HG02610 (cell line): ENCODE measurements around the gene TP53TG5.

ENCODE experiments used
- ATAC-seq: cut with Tn5 transposase; IDR thresholded peaks from one replicate; pipeline ENCODE4 v1.9.1; 2021; ENCODE audit warnings: mild to moderate bottlenecking, moderate library complexity; ENCODE audit not compliant: unreplicated experiment

Gene TP53TG5

DNA sequence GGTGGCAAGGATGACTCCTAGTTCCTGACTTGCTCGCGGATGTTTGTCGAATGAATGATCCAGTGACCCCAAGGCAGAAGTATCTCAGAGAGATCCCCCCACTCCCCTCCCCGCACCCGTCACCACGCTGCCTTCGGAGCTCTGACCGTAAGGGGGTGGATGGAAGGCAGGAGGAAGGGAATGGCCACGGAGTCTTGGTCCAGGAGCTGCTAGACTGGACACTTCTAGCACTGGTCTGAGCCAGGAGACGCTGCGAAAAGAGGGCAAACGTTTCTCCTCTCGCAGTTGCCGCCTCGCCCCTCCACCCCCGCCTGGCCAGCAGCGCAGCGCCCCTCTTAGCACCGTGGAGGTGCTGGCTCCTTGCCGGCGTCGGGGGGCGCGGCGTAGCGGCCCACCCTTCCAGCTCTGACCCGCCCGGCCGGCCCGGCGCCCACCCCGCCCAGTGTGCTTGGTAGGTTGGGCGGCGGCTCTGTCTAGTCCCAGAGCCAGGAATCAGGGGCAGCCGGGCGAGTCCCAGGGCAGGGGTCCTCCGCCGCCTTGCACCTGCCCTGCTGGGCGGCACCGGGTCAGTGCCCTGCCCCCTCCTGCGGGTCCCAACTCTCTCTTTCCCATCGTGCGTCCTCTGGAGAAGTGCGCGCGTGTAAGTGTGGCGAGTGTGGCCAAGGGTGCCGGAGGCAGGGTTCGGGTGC, 27.6 kb upstream of the TP53TG5 start:
- ATAC-seq = no peak

DNA sequence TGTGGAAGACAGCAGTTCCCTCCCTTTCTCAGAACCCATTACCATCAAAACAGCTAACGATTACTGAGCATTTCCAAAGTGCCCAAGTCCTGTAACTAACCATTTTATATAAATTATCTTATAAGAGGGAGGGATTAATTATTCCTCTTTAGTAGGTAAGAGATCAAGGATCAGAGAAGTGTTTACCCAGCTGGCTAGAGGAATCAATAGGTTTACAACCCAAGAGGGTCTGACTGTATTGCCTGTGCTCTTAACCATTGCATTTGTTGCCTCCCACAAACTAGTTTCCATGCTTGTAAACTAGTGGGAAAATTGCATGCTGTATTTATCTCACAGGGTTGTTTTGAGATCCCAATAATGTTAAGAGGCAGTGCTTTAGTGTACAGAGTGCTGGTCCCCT, 26.3 kb upstream of the TP53TG5 start:
- no peak for ATAC-seq

DNA sequence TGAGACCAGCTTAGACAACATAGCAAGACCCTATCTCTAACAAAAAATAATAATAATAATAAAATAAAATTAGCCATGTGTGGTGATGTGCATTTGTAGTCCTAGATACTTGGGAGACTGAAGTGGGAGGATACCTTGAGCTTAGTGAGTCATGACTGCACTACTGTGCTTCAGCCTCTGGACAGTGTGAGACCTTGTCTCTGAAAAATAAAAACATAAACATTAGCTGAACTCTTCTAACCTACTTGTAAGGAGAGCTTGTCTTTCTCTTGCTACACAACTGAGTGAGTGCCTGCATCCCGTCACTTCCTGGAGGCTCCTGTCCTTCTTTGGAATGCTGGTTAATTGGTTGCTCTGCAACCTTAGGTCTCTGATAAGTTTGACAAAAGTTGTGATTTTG, 24.8 kb upstream of the TP53TG5 start:
- ATAC-seq = no peak

DNA sequence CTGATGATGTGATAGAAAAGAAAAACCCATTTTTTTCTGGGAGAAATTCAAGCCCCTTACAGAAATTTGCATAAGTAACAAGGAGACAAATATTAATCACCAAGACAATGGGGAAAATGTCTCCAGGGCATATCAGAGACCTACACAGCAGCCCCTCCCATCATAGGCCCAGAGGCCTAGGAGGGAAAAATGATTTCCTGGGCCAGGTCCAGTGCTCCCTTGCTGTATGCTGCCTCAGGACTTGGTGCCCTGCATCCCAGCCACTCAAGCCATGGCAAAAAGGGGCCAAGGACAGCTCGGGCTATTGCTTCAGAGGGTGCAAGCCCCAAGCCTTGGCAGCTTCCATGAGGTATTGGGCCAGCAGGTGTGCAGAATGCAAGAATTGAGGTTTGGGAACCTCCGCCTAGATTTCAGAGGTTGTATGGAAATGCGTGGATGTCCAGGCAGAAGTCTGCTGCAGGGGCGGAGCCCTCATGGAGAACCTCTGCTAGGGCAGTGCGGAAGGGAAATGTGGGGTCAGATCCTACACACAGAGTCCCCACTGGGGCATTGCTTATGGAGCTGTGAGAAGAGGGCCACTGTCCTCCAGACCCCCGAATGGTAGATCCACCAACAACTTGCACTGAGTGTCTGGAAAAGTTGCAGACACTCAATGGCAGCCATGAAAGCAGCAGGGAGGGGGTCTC, 22.4 kb upstream of the TP53TG5 start:
- ATAC-seq = no peak

DNA sequence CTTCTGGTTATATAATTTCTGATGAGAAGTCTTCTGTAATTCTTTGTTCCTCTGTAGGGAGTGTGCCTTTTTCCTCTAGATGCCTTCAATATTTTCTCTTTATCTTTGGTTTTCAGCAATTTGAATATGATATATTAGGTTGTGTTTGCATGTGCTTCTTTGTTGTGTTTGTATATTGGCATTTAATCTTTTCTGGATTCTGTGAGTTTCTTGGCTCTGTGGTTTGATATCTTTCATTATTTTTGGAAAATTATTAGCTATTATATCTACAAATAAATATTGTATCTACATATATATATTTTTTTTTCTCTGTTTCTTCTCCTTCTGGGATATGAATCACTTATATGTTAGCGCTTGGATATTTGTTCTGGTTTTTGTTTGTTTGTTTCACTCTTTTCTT, 20.9 kb upstream of the TP53TG5 start:
- no peak for ATAC-seq

DNA sequence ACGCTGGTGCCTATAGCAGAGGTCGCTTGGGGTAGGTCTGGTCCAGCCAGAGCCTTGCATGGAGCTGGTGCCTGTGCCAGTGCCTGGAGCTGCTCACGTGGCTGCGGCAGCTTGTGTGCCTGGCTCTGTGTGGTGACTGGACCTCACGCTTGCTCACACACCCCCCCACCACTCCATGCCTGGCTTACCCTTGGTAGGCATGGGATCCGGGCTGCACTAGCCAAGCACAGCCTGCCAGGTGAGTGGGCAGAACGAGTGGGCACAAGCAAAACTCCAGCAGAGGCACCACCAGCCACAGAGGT, 16.9 kb upstream of the TP53TG5 start:
- no peak for ATAC-seq

DNA sequence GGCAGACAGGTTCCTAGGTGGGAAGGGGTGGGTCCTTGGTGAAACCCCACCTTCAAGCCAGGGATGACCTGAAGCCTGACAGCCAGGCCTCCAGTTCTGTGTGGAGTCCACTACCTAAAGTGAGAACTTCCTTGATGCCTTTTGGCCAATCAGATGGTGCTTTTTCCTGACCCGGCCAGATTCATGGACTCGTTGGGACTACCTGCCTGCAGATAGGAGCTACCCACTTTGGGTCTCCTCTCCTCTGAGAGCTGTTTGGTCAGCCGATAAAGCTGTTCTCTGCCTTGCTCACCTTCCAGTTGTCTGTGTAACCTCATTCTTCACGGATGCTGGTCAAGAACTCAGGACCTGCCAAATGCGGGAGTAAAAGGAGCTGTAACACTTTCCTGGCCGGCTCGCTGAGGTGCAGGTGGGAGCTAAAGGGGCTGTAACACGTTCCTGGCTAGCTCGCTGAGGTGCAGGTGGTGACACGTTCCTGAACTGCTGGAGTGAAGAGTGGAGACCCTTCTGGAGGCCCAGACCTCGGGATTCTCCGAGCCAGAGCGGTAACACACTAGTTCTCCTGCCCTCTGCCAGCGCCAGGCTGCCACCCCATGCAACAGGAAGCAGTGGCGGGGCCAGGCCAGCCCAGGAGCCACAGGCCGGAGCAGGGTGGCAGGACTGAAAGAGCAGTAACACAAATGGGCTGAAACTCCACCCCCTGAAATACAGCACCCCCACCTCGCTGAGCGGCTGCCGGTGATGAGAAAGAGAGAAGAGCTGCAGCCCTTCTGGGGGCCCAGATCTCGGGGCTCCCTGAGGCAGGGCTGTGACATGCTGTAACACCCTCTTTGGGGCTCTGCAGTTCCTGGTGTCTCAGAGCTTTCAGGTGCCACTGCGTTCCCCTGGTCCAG, 16.3 kb upstream of the TP53TG5 start:
- ATAC-seq = no peak

DNA sequence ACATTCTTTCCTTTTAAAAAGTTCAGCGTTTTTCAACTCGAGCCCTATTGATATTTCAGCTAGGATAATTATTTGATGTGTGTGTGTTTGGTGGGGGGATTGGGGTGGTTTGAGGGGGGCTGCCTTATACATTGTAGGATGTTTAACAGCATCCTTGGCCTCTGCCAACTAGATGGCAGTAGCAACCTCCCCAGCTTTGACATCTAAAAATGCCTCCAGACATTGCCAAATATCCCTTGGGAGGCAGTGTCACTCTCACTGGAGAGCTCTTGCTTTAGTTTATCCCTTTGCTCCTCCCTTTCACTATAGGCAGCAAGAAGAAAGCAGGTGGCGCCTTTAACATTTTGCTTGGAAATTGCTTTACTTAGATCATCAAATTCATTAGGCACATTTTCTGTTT, 14.6 kb upstream of the TP53TG5 start:
- no peak for ATAC-seq

DNA sequence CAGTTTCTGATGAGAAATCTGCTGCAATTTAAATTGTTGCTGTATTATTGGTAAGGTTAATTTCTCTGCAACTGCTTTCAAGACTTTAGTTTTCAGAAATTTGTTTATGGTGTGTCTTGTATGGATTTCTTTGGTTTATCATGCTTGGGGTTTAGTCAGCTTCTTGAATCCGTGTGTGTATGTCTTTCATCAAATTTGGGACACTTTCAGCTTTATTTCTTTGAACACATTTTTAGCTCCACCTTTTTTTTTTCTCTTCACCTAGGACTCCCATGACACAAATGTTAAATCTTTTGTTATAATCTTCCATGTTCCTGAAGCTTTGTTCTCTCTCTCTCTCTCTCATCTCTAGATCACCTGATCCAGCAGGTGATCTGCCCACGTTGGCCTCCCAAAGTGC, 13.4 kb upstream of the TP53TG5 start:
- no peak for ATAC-seq

DNA sequence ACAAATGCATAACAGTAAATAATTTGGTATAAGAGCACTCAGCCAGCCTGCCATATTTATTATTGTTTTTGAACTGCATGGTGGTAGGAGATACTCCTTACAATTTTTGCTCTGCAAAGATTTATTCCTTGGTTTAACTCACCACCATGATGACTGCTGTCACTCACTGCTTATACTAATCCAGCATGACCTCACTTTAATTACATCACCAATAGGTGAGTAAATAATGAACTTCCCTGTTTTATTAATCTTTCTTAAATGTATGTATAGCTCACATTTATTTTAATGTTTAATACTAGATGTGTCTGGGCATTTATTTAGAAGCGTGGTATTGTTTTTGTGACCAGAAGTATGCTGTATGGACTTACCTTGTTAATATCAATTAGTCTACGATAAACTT, 12.8 kb upstream of the TP53TG5 start:
- ATAC-seq = no peak

DNA sequence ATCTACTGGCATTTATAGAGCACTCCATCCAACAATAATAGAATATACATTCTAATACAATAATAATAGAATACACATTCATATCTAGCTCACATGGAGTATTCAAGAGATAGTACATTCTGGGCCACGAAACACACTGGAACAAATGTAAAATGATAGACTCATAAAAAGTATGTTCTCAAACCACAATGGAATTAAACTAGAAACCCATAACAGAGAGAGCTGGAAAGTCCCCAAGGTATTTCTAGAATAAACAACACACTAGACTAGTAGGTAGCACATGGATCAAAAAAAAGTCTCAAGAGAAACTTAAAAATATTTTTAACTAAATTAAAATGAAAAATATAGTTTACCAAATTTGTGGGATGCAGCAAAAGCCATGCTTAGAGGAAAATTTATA, 9.1 kb upstream of the TP53TG5 start:
- ATAC-seq = no peak

DNA sequence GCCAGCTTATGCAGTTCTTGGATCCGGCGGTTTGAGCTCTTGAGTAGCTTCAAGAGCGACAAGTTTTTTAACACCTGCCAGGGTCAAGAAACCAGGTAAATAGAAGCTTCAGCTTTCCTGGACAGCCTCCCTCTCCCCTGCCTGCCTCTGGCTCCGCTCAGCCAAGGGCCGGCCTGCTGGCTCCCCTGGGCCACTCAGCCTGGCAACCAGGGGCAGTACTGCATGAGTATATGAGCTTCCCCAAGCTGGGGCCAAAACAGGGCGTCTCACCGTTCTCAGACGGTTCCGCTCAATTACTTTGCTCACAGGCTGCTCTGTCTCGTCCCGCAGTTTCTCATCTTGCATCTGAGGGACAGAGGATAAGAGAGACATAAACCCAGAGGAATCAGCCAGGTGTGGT, 856 bp downstream of the TP53TG5 start:
- no peak for ATAC-seq

DNA sequence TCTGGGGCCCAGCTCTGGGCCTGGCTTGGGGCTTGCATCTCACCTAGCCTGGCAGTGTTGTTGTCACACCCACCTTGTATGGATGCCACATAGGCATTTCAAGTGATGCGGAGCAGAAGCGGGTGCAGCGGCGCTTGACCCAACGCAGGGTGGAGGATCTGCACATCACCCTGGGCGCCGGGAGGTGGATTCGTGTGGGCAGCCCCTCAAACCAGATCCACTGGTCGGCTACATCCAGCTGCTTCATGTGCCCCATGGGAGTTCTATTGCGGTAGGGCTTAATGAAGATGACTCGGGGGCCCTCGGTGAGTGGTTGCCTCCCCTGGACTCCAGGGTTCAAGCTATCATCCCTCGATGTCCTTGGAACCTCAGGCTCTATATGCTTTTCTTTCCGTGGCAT, 3.2 kb downstream of the TP53TG5 start:
- no peak for ATAC-seq

DNA sequence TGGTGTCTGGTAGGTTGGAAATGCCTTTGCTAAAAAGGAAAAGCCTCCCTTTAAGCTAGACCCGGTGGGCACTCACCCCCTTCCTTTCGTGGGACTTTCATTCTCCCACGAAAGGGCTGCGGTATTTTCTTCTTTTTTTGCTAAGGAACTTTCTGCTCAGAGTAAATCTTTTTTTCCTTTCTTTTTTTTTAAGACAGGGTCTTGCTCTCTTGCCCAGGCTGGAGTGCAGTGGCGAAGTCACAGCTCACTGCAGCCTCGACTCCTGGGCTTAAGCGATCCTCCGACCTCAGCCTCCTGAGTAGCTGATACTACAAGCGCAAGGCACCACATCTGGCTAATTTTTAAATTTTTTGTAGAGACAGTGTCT, 4.0 kb downstream of the TP53TG5 start:
- no peak for ATAC-seq

DNA sequence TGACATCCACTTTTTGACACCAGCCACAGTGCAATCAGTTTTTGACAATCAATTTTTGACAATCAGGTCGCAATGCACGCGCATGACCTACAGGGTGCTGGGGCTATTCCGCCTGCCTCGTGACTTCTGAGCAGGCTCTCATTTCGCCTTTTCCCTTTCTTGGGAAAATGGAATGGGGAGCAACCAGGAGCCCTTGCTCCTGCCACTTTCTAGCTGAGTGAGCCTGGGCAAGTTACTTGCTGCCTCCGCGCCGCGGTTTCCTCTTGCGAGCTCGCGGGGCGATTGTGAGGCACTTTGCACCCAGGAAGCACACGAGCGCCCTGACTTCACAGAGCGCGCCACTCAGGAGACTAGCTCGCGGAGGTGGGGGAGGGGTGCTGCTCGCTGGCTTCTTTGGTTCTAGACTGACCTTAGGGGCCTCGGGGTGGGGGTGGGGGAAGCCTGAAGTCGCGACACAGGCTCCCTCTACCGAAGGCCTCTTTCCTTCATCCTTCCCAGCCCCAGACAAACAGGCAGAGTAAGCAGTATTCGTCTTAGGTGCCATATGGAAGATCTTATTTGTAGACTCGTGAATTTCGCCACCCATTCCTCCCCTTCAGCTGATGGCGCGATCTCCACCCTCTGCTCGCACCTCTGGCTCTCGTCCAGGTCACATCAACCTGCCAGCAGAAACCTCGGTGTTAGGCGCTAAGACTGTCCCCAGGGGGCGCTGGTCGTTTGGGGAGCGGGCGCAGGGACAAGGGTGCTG, 4.6 kb downstream of the TP53TG5 start:
- peak; percentile 71 for ATAC-seq

DNA sequence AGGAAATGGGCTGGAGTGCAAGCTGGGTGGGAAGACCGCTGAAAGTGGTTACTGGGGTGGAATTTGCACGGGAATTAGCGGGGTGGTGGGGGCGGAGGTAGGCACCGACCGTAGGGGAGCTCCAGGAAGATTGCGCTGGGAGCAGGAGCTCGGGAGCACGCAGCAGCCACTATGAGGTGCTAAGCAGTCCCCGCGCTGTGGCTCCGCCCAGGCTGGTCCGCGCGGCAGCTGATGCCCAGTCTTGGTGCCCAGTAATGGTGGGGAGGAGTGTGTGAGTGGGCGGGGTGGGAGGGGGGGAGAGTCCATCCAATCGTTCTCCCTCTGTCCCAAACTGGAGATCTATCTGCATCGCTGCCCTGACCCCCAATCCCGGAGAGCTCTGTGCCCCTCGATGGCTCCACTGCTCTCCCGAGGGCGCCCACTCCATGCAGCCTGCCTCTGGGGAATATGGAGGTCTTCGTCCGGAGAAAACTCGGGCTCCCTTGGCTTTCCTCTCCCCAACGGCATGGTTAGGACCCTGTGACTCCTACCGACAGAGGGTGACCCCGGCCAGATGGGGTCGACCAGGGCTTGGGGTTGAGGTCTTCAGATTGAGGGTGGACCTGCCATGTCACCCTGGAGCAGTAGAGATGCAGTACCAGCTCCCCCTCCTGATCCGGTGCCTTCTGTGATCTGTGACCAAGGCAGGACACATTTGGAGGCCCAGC, 5.3 kb downstream of the TP53TG5 start:
- ATAC-seq = no peak

DNA sequence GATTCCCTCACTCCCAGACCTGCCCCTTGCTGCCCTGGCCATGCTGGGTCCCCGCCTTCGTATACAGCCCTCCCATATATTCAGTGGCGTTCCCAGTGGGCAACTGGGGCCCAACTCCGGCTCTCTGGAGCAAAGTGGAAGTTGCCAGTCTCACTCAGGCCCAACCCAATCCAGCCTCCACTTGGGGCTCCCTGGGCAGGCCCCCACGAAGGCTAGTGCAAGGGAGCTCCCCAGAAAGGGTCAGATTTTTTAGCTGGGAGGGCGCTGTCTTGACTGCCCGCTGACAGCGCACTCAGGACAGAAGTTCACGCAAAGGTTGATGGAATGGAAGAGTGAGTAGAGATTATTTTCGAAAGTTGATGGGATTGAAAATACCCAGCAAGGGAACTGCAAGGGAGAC, 5.9 kb downstream of the TP53TG5 start:
- no peak for ATAC-seq

DNA sequence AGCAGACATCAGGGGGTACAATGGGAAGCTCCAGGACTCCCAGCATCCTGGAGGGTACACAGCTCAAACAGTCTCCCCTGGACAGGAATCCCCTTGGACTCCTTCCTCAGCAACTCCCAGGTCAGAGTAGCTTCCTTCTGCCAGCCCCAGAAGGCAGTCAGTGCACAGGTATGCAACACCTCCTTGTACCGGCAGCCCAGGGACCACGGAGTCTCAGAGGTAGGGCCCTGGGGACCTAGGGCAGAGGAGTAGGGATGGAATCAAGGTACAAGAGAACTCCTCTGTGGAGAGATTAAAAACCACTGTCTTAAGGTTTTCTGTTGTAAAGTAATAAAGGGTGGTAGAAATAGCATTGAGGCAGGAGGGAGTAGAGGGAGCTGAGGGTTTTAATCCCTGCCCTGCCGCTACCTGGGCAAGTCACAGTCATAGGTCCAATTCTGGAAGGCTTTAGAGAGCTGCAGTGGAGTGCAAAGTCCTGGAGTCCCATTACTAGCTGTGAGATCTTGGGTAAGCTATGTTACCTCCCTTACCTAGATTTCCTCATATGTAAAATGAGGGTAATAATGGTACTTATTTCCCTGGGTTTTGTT, 7.5 kb downstream of the TP53TG5 start:
- ATAC-seq = no peak

DNA sequence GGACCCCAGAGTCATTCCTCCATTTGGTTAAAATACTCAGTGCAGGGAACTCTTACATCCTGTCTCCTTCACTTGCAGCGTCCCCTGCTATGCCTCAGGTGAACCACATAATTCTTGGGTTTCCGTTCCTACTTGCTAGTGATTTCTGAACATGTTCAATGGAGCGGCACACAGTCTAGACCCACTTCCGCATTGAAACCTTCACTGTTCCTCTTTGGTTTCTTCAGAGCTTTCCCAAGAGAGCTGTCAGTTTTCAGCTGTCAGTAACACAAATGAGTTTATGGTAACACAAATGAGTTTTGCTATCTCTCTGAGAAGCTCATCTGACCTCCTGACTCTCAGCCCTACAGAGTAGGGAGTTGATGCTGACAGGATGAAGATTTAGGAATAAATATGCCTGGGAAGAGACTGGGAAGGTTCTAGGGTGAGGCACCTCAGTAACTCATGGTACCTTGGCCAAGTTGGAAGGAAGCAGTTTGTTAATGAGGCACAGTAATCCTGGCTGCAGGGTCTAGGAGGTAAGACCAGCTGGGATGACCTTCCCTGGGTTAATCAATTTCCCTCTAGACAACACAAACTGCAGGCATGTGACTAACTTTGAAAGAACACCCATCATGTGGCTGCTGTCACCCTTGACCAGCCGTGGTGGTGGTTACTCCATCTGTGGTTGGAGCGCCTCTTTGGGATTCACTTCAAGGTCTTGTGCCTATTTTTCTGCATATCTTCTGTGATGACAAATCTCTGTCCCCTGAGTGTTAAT, 9.7 kb downstream of the TP53TG5 start:
- ATAC-seq = peak; percentile 84

DNA sequence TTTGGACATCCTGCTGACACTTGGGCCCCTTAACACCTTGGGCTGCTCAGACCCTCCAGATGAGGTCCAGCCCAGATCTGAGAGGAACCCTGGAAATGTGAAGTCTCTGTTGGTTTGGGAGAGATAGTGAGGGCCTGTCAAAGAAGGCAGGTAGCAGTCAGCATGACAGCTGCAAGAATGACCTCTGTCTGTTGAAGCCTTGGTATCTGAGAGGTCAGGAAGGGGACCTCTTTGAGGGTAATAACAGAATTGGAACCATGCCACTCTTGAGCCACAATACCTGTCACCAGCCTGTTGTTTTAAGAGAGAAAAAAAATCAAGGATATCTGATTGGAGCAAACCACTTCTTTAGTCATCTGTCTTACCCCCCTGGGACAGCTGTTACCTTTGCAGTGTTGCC, 11.0 kb downstream of the TP53TG5 start:
- ATAC-seq = no peak
